GM12878 (cell line): ENCODE measurements around the gene SLC28A1.

ENCODE experiments used
- CBX5 ChIP-seq: sonication (generic); IDR thresholded peaks from 2 replicates; pipeline ENCODE4 v1.6.1; 2016; ENCODE audit warnings: low read depth, moderate library complexity, mild to moderate bottlenecking, inconsistent platforms
- CHD2 ChIP-seq: IDR thresholded peaks from 2 replicates; pipeline ENCODE4 v1.6.1; 2011; ENCODE audit warnings: low read depth, low read length, improper control_type of control experiment, borderline replicate concordance
- EZH2 ChIP-seq: IDR thresholded peaks from 2 replicates; pipeline ENCODE4 v1.6.1; 2012; ENCODE audit warnings: low read depth, mild to moderate bottlenecking, control low read depth, inconsistent platforms, low read length, borderline replicate concordance; ENCODE audit not compliant: control insufficient read depth
- TAF1 ChIP-seq: IDR thresholded peaks from 2 replicates; pipeline ENCODE4 v1.6.1; 2011; ENCODE audit warnings: mild to moderate bottlenecking, low read depth, low read length, borderline replicate concordance
- TF ChIP-seq, protein P1 (sequence below), 3 experiments: IDR thresholded peaks in 2 of 3; conservative IDR thresholded peaks in 1 of 3; 2 replicates each; pipeline ENCODE4 v1.5.1; 2011; ENCODE audit warnings: low read depth in 3 of 3, low read length in 3 of 3, mild to moderate bottlenecking in 3 of 3, control low read depth in 2 of 3, moderate library complexity in 2 of 3, inconsistent platforms in 1 of 3, mixed read lengths in 1 of 3; ENCODE audit not compliant: control insufficient read depth in 2 of 3, insufficient read depth in 1 of 3; ENCODE audit errors: extremely low read depth in 1 of 3
- TF ChIP-seq, protein P2 (sequence below): IDR thresholded peaks from 2 replicates; pipeline ENCODE4 v1.6.1; 2012; ENCODE audit warnings: low read depth, low read length, improper control_type of control experiment

DNA sequence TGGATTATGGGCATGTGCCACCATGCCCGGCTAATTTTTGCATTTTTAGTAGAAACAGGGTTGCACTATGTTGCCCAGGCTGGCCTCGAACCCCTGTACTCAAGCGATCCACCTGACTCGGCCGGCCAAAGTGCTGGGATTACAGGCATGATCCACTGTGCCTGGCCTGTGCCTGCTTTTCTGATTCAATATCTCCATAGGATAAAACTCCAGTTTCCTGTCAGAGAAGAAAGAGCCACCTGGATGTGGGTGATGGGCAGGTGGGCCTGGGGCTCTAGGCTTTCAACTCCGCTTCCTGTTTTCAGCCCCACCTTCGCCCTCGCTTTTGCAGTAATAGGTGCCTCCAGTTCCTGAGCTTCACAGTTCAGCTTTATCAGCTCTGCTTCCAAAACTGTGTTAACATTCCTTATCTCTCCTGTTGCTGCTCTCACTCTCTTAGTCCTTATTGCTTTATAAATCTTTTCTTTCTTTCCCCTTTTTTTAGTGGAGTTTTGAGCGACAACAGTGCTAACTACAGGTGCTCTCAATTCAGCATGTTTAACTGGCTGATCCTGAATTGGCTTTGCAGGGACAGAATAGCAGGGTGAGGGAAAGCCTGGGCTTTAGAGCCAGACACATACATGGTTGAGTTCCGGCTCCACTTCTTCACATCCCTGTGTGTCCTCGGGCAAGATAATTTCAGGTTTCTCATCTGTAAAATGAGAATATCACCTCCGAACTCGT is 76.1 kb downstream of the SLC28A1 start:
- TF ChIP-seq, protein P1, sequence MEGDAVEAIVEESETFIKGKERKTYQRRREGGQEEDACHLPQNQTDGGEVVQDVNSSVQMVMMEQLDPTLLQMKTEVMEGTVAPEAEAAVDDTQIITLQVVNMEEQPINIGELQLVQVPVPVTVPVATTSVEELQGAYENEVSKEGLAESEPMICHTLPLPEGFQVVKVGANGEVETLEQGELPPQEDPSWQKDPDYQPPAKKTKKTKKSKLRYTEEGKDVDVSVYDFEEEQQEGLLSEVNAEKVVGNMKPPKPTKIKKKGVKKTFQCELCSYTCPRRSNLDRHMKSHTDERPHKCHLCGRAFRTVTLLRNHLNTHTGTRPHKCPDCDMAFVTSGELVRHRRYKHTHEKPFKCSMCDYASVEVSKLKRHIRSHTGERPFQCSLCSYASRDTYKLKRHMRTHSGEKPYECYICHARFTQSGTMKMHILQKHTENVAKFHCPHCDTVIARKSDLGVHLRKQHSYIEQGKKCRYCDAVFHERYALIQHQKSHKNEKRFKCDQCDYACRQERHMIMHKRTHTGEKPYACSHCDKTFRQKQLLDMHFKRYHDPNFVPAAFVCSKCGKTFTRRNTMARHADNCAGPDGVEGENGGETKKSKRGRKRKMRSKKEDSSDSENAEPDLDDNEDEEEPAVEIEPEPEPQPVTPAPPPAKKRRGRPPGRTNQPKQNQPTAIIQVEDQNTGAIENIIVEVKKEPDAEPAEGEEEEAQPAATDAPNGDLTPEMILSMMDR (IDR thresholded peaks at IDR 0.05 in 2 of 3, conservative IDR thresholded peaks at IDR 0.05 in 1 of 3; ENCODE audit: control insufficient read depth in 2 of 3, extremely low read depth in 1 of 3, insufficient read depth in 1 of 3, low read depth in 3 of 3, low read length in 3 of 3): no peak
- TF ChIP-seq CHD2 (no peak), TAF1 (no peak), CBX5 (no peak), EZH2 (no peak)
- TF ChIP-seq, protein P2, sequence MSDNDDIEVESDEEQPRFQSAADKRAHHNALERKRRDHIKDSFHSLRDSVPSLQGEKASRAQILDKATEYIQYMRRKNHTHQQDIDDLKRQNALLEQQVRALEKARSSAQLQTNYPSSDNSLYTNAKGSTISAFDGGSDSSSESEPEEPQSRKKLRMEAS: no peak
